H9 (cell line): ENCODE data around the gene DPPA2. TPM values are rescaled to one million over a fixed set of nuclear protein-coding genes. Genes with fewer than 3 reads are reported as not detected.

Source experiments
- DNase-seq: peaks from one replicate; pipeline ENCODE4 v3.0.0-alpha.2; 2017
- H2AFZ ChIP-seq: one replicate; pipeline ENCODE4 v1.6.1; 2013; ENCODE audit warnings: mild to moderate bottlenecking, low read length, control low read depth, moderate library complexity
- H2AK5ac ChIP-seq: 2 replicates; pipeline ENCODE4 v1.6.1; 2013; ENCODE audit warnings: low read length, control low read depth, mixed read lengths; ENCODE audit not compliant: insufficient read length
- H2BK120ac ChIP-seq: one replicate; pipeline ENCODE4 v1.6.1; 2013; ENCODE audit warnings: low read depth, mild to moderate bottlenecking, low read length, control low read depth, inconsistent platforms; ENCODE audit not compliant: poor library complexity, severe bottlenecking
- H2BK12ac ChIP-seq: 2 replicates; pipeline ENCODE4 v1.6.1; 2013; ENCODE audit warnings: low read length, control low read depth, mixed read lengths, low read depth; ENCODE audit not compliant: insufficient read length
- H2BK15ac ChIP-seq: 2 replicates; pipeline ENCODE4 v1.6.1; 2013; ENCODE audit warnings: low read depth, low read length, control low read depth
- H2BK20ac ChIP-seq: one replicate; pipeline ENCODE4 v1.6.1; 2013; ENCODE audit warnings: low read depth, mild to moderate bottlenecking, low read length, control low read depth, inconsistent platforms; ENCODE audit not compliant: poor library complexity, severe bottlenecking
- H2BK5ac ChIP-seq: 2 replicates; pipeline ENCODE4 v1.6.1; 2013; ENCODE audit warnings: low read length, control low read depth, mixed read lengths; ENCODE audit not compliant: insufficient read length
- H3K14ac ChIP-seq: 2 replicates; pipeline ENCODE4 v1.6.1; 2013; ENCODE audit warnings: low read length, control low read depth; ENCODE audit not compliant: insufficient read depth
- H3K18ac ChIP-seq: 2 replicates; pipeline ENCODE4 v1.6.1; 2013; ENCODE audit warnings: low read depth, mild to moderate bottlenecking, mixed read lengths, low read length, control low read depth; ENCODE audit not compliant: insufficient read length
- H3K23ac ChIP-seq: 2 replicates; pipeline ENCODE4 v1.6.1; 2013; ENCODE audit warnings: low read length, control low read depth, mixed read lengths, low read depth; ENCODE audit not compliant: insufficient read length
- H3K23me2 ChIP-seq: 2 replicates; pipeline ENCODE4 v1.6.1; 2013; ENCODE audit warnings: low read depth, mild to moderate bottlenecking, mixed read lengths, low read length, control low read depth; ENCODE audit not compliant: insufficient read length, poor library complexity, severe bottlenecking
- H3K27ac ChIP-seq: 2 replicates; pipeline ENCODE4 v1.5.1; 2013; ENCODE audit warnings: low read length, control low read depth, mixed read lengths, low read depth; ENCODE audit not compliant: insufficient read length
- H3K27me3 ChIP-seq: 2 replicates; pipeline ENCODE4 v1.6.1; 2013; ENCODE audit warnings: low read length, control low read depth, inconsistent platforms; ENCODE audit not compliant: insufficient read depth
- H3K4ac ChIP-seq: 2 replicates; pipeline ENCODE4 v1.6.1; 2013; ENCODE audit warnings: low read depth, mild to moderate bottlenecking, control low read depth, inconsistent platforms, low read length, moderate library complexity
- H3K4me1 ChIP-seq: 2 replicates; pipeline ENCODE4 v1.6.1; 2013; ENCODE audit warnings: low read length, control low read depth, inconsistent platforms; ENCODE audit not compliant: insufficient read depth
- H3K4me2 ChIP-seq: 2 replicates; pipeline ENCODE4 v1.6.1; 2013; ENCODE audit warnings: low read length, control low read depth, mixed read lengths; ENCODE audit not compliant: insufficient read length, insufficient read depth
- H3K56ac ChIP-seq: 2 replicates; pipeline ENCODE4 v1.6.1; 2013; ENCODE audit warnings: low read depth, mild to moderate bottlenecking, mixed read lengths, low read length, control low read depth; ENCODE audit not compliant: insufficient read length
- H3K79me1 ChIP-seq: 2 replicates; pipeline ENCODE4 v1.6.1; 2013; ENCODE audit warnings: low read depth, mild to moderate bottlenecking, moderate library complexity, low read length, control low read depth, inconsistent platforms; ENCODE audit not compliant: insufficient read depth, poor library complexity, severe bottlenecking
- H3K79me2 ChIP-seq: 2 replicates; pipeline ENCODE4 v1.6.1; 2013; ENCODE audit warnings: low read length, control low read depth, inconsistent platforms; ENCODE audit not compliant: insufficient read depth
- H3K9ac ChIP-seq: 2 replicates; pipeline ENCODE4 v1.6.1; 2013; ENCODE audit warnings: low read length, control low read depth, mixed read lengths; ENCODE audit not compliant: insufficient read length; ENCODE audit errors: extremely low read depth
- H3K9me3 ChIP-seq: one replicate; pipeline ENCODE4 v1.6.1; 2013; ENCODE audit warnings: low read depth, low read length, inconsistent platforms; ENCODE audit not compliant: control insufficient read depth
- H3T11ph ChIP-seq: one replicate; pipeline ENCODE4 v1.6.1; 2013; ENCODE audit warnings: mild to moderate bottlenecking, low read length, control low read depth, inconsistent platforms
- H4K20me1 ChIP-seq: one replicate; pipeline ENCODE4 v1.6.1; 2013; ENCODE audit not compliant: control insufficient read depth, insufficient read length, insufficient read depth
- H4K5ac ChIP-seq: 2 replicates; pipeline ENCODE4 v1.6.1; 2013; ENCODE audit warnings: low read depth, mild to moderate bottlenecking, mixed read lengths, low read length, control low read depth; ENCODE audit not compliant: insufficient read length
- H4K8ac ChIP-seq: replicated peaks from 2 replicates; pipeline ENCODE4 v1.6.1; 2013; ENCODE audit warnings: low read length, control low read depth, mixed read lengths, low read depth; ENCODE audit not compliant: insufficient read length
- H4K91ac ChIP-seq: 2 replicates; pipeline ENCODE4 v1.6.1; 2013; ENCODE audit warnings: low read depth, mild to moderate bottlenecking, moderate library complexity, mixed read lengths, low read length, control low read depth; ENCODE audit not compliant: insufficient read length
- H3K27ac Mint-ChIP-seq, 3 experiments: 2 replicates in 2 of 3; 3 replicates in 1 of 3; pipeline ENCODE4 v1.8.0; 2020 to 2021; ENCODE audit warnings: mixed read lengths in 3 of 3, mild to moderate bottlenecking in 1 of 3, moderate library complexity in 1 of 3
- H3K27me3 Mint-ChIP-seq: 2 replicates; pipeline ENCODE4 v1.8.0; 2021; ENCODE audit warnings: low read depth, mild to moderate bottlenecking, moderate library complexity, mixed read lengths
- H3K36me3 Mint-ChIP-seq, 3 experiments: 2 replicates in 2 of 3; 3 replicates in 1 of 3; pipeline ENCODE4 v1.8.0; 2020 to 2021; ENCODE audit warnings: low read depth in 3 of 3, mixed read lengths in 3 of 3; ENCODE audit not compliant: insufficient read depth in 1 of 3
- H3K4me1 Mint-ChIP-seq, 2 experiments: 2 replicates each; pipeline ENCODE4 v1.8.0; 2020; ENCODE audit warnings: mixed read lengths in 2 of 2
- H3K4me3 Mint-ChIP-seq, 2 experiments: 2 replicates in 1 of 2; 3 replicates in 1 of 2; pipeline ENCODE4 v1.8.0; 2020 to 2021; ENCODE audit warnings: mild to moderate bottlenecking in 2 of 2, mixed read lengths in 2 of 2, moderate library complexity in 1 of 2
- H3K9me3 Mint-ChIP-seq, 2 experiments: 2 replicates in 1 of 2; 3 replicates in 1 of 2; pipeline ENCODE4 v1.8.0; 2020; ENCODE audit warnings: mild to moderate bottlenecking in 2 of 2, mixed read lengths in 2 of 2, moderate library complexity in 1 of 2
- WGBS: extraction: QIAGEN DNeasy Blood & Tissue Kit; methylation state at CpG from one replicate; pipeline ENCODE4 v1.1.7; 2013; ENCODE audit warnings: missing lambda C conversion rate, low lambda C conversion rate, mixed read lengths; ENCODE audit not compliant: insufficient read length; ENCODE audit errors: extremely low coverage; 5-methylcytosine and 5-hydroxymethylcytosine counted together
- total RNA-seq: library from RNA; stranded (reverse); gene quantifications from 2 replicates; pipeline ENCODE4 v1.2.1, GENCODE V29; 2021
- TF ChIP-seq, protein P1 (sequence below): fragments of 200-600 bp; sonication (generic); conservative IDR thresholded peaks from 3 replicates; pipeline ENCODE4 v1.8.0; 2021; ENCODE audit warnings: antibody characterized with exemption, mild to moderate bottlenecking

DPPA2 gene
- total RNA-seq, 1 experiment from 2014 or later = 3.2 TPM

DNA sequence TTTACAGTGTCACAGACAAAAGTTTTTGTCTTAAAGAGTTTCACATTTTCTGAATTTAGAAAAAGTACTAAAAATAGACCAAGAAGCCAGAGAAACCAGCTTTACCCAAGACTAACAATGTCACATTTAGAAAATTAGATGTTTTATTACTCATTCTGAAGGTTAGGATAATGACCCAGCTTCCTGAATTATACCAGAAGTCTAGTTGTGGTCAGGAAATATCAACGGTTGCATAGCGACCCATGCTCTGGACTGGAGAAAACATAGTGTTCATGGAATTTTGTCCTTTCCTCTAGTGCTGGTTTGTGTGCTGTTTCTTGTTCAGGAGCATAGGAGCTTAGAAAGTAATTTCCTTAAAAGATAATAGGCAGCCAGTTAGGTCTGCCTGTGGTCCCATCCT, 59.0 kb downstream of the DPPA2 start:
- WGBS = no CpG with 5 or more reads among the region's 2 CpGs
- no peak overlapping the region for H3K14ac ChIP-seq
- H3K4ac ChIP-seq = no peak overlapping the region
- no peak overlapping the region for H3K18ac ChIP-seq
- no peak overlapping the region for H2BK20ac ChIP-seq
- no peaks in the 10 kb centered on the region for H3K79me1 ChIP-seq
- no peaks in the 10 kb centered on the region for H3K4me1 ChIP-seq
- H3K27ac ChIP-seq = no peak overlapping the region
- H3K27me3 Mint-ChIP-seq = peaks cover 2% of the 10 kb centered on the region; the same call in 1 of the 2 replicates
- H3K4me3 Mint-ChIP-seq = no peak overlapping the region
- H3K79me2 ChIP-seq = no peaks in the 10 kb centered on the region; the same call in 1 of the 2 replicates
- H3K56ac ChIP-seq = no peak overlapping the region
- H3K9ac ChIP-seq = no peak overlapping the region
- no peaks in the 10 kb centered on the region for H3K27me3 ChIP-seq
- H3K4me1 Mint-ChIP-seq = no peaks in the 10 kb centered on the region
- H2BK5ac ChIP-seq = no peak overlapping the region
- H2BK12ac ChIP-seq = no peak overlapping the region
- no peak overlapping the region for H4K5ac ChIP-seq
- TF ChIP-seq, protein P1, sequence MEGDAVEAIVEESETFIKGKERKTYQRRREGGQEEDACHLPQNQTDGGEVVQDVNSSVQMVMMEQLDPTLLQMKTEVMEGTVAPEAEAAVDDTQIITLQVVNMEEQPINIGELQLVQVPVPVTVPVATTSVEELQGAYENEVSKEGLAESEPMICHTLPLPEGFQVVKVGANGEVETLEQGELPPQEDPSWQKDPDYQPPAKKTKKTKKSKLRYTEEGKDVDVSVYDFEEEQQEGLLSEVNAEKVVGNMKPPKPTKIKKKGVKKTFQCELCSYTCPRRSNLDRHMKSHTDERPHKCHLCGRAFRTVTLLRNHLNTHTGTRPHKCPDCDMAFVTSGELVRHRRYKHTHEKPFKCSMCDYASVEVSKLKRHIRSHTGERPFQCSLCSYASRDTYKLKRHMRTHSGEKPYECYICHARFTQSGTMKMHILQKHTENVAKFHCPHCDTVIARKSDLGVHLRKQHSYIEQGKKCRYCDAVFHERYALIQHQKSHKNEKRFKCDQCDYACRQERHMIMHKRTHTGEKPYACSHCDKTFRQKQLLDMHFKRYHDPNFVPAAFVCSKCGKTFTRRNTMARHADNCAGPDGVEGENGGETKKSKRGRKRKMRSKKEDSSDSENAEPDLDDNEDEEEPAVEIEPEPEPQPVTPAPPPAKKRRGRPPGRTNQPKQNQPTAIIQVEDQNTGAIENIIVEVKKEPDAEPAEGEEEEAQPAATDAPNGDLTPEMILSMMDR = no peak
- no peak overlapping the region for H3K27ac Mint-ChIP-seq
- no peak overlapping the region for H2BK120ac ChIP-seq
- no peaks in the 10 kb centered on the region for H4K20me1 ChIP-seq
- no peaks in the 10 kb centered on the region for H3K23me2 ChIP-seq
- H2AFZ ChIP-seq = no peak overlapping the region
- no peak overlapping the region for H4K91ac ChIP-seq
- no peaks in the 10 kb centered on the region for H3K36me3 Mint-ChIP-seq
- no peak overlapping the region for H3K4me2 ChIP-seq
- no peak overlapping the region for H4K8ac ChIP-seq
- no peak overlapping the region for H2BK15ac ChIP-seq
- no peak for DNase-seq
- H3K9me3 Mint-ChIP-seq = no peaks in the 10 kb centered on the region
- no peaks in the 10 kb centered on the region for H3K9me3 ChIP-seq
- H3T11ph ChIP-seq = no peak overlapping the region
- no peak overlapping the region for H2AK5ac ChIP-seq
- H3K23ac ChIP-seq = no peak overlapping the region
